GM18951 (cell line): ENCODE data around the gene PCID2.

Experiments used
- POLR2A ChIP-seq: IDR thresholded peaks from 4 replicates; pipeline ENCODE4 v1.6.1; 2011; ENCODE audit warnings: mild to moderate bottlenecking; ENCODE audit not compliant: insufficient read length, insufficient read depth; ENCODE audit errors: extremely low read depth
- in situ Hi-C: fragments of 300-500 bp; cut with MboI; formaldehyde crosslinking; loops from one replicate; pipeline ENCODE4 v1.12.0; 2022; ENCODE audit warnings: low sequenced_read_pairs, mixed read lengths, inconsistent platforms; ENCODE audit not compliant: unreplicated experiment

PCID2 gene

GRCh38 chr13:113229791-113230190, 21.3 kb upstream of the PCID2 start:
- no peak for TF ChIP-seq POLR2A
- in situ Hi-C loops: no loop called here

DNA sequence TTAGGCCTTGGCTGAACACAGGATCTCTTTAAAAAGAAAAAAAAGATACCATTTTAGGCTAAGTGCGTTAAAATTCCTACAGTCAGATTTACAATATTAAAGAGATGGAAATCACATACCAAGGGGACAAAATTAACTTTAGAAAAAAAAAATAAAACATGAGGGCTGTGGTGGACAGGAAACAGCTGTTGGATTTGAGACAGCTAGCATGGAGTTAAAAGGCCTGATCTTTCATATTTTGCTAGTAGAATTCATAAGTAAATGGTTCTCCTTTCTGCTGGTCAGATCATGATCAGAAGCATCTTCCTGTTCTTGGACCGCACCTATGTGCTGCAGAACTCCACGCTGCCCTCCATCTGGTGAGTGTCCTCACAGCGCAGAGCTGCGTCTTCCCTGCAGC, 20.7 kb upstream of the PCID2 start:
- TF ChIP-seq POLR2A: no peak
- in situ Hi-C loops: no loop called here

DNA sequence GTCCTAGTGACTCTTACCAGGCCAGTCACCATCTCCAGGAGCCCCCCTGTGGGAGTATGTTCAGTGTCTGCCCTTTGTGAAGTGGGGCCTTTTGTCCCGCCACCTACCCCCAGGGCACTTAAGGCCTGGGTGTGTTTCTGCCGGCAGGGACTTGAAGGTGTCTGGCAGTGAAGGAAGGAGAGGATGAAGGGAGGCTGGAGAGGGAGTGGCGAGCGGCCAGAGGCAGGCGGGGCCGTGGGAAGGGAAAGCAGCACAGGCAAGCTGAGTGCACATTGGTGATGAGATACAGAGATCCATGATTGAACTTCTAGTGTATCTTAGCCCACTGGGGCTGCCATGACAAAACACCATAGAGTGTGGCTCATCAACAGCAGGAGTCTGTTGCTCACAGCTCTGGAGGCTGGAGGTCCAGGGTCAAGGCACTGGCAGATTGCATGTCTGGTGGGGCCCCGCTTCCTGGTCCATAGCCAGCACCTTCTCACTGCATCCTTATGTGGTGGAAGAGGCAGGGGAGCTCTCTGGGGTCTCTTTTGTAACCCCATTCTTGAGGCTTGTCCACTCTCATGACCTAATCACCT, 18.5 kb upstream of the PCID2 start:
- in situ Hi-C loops: no loop called here
- no peak for TF ChIP-seq POLR2A

- in situ Hi-C loops: no loop called here
- no peak for TF ChIP-seq POLR2A
Observed at GRCh38 chr13:113225515-113225914, 17.0 kb upstream of the PCID2 start.

DNA sequence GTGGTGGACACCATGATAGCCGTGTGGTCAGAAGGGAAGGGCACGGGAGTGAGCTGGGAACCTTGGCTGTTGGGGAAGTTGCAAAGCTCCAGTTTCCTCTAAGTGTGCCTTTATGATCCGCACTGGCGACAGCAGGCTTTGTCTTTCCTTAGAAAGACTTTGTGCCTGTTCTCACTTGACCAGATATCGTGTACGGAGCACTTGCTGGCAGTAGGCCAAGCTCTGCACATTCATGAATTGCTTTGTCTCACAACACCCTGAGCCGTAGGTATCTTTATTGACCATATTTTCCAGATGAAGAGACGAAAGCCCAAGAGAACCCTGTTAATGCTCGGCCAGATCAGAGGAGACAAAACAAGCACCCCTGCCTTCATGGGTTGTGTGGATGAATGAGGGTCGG, 16.0 kb upstream of the PCID2 start:
- no peak for TF ChIP-seq POLR2A
- in situ Hi-C loops: no loop called here

- TF ChIP-seq POLR2A: no peak
- in situ Hi-C loops: no loop called here
Observed at GRCh38 chr13:113223070-113223469, 14.6 kb upstream of the PCID2 start.

DNA sequence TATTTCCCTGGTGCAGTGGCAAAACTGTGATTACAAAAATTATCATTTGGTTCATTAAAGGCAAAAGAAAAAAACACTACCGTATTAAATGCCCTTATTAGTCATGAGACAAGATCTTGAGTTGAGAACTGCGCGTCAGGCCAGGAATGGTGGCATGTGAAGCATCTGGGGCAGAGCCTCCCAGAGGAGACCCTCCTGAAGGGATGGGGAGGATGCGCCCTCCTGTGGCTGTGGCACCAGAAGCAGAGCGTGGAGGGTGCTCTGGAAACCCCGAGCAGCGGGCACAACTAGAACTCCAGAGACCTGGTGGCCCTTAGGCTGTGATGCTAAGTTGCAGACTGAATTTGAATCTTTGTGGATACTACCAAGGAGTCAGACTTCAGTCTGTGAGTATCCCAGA, 12.4 kb upstream of the PCID2 start:
- in situ Hi-C loops: no loop called here
- no peak for TF ChIP-seq POLR2A

DNA sequence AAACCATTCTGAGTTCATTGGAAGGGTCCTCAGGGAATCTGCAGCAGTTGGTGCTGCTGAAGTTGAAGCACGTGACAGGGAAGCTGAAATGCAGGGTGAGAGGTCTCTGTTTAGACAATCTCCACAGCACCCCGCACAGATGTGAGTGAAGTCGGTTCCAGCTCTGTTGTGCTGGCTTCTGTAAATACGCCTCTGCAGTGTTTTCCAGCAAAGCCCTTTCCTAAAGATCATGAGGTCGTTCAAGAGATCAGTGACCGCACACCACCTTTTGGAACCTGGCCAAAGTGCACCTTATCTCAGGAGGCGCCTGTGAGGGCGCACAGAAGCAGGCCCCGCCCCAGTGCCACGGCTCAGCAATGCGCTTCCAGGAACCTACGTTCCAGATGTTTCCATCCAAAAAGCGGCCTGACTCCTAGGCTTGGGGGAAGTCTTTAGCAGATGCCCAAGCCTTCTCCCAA, 11.7 kb upstream of the PCID2 start:
- in situ Hi-C loops: no loop called here
- TF ChIP-seq POLR2A: no peak

DNA sequence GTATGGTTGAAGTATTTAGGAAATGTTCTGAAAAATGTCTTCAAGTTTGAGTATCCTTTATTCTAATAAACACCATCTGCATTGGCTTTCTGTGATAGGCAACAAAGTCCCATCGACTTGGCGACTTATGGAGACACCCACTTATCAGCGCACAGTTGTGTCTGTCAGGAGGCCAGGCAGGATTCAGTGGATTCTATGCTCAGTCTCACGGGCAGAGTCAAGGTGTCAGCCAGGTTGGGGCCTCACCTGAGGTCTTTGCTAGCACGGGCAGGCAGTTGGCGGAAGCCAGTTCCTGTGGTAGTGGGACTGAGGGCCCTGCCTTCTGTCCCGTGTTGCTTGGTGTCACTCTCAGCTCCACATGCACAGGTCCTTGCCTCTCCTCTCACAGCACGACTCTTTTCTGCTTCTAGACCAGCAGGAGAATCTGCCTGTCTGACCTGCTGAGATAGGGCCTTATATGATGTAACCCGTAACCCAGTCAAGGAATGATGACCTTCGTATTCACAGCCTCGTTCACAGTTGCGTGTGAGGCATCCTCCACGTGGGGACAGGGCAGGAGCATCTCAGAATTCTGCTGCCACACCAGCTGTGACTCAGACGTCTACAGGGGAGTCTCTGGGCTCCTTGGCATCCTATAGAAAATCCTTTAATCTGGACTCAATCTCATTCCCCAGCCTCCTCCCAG, 10.9 kb upstream of the PCID2 start:
- TF ChIP-seq POLR2A: no peak
- in situ Hi-C loops: no loop called here

DNA sequence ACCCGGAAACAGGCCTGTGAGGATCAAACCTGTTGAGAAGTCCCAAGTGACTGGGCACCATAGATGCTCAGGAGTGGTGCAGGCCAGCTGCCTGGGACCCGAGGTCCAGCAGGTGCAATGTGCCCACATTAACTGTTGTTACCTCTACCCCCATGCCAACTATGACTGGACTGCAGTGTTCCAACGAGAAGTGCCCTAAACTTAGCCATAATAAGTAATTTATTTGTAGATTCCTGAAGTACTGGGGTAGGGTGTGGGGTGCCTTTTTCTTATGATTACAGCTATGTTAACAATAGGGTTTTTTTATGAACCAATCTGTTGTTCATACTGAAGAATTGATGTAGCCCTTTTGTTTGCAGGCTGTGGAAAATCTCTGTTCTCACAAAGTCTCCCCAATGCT, 10.1 kb upstream of the PCID2 start:
- in situ Hi-C loops: no loop called here
- no peak for TF ChIP-seq POLR2A

- in situ Hi-C loops: no loop called here
- no peak for TF ChIP-seq POLR2A
Observed at GRCh38 chr13:113216254-113217048, 8.0 kb upstream of the PCID2 start.

GRCh38 chr13:113211774-113212173, 3.3 kb upstream of the PCID2 start:
- in situ Hi-C loops: no loop called here

GRCh38 chr13:113210833-113211232, 2.4 kb upstream of the PCID2 start:
- in situ Hi-C loops: no loop called here
- TF ChIP-seq POLR2A: no peak

More at GRCh38 chr13:113211774-113212173, 3.3 kb upstream of the PCID2 start:
- no peak for TF ChIP-seq POLR2A

DNA sequence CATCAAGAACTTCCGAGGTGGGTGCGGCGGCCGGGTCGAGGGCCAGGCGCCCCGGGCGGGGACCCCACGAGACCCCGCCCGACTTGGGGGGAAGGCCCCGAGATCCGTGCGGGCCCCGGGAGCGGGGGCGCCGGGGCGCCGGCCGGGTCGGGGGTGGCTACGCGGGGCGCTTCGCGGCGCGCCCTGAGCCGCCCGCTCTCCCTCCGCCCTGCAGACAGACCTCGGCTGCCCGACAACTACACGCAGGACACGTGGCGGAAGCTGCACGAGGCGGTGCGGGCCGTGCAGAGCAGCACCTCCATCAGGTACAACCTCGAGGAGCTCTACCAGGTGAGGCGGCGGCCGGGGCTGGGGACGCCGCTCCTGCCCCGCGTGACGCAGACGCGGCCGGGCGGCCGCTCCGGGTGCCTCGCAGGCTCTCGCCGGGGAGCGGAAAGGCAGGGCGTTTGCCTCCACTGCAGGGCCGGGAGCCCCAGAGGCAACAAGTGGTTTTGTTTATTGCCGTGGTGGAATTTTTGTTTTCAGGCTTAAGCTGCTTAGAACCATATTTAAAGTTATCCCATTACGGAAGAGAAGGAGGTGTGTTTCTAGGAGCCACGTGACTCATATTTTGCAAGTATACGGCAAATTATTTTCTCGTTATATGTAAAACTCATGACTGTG, 1.4 kb upstream of the PCID2 start:
- in situ Hi-C loops: no loop called here
- TF ChIP-seq POLR2A: no peak

DNA sequence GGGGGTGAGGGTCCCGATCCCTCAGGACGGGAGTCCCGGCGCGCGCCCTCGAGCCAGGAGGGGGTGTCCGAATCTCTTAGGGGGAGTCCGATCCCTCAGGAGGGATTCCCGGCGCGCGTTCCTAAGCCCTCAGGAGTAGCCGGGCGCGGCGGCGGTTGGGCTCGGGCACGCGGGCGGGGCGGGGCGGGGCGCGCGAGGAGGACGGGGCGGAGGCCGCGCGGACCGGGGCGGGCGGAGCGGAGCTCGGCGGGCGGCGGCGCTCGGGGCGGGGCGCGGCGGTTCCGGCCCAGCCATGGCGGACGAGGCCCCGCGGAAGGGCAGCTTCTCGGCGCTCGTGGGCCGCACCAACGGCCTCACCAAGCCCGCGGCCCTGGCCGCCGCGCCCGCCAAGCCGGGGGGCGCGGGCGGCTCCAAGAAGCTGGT, 878 bp upstream of the PCID2 start, which contains the start of gene CUL4A:
CUL4A (plus strand) TSS at position 278 of the 423 bp plus-strand sequence; CDS start at position 293, 15 bp downstream.
- in situ Hi-C loops: no loop called here
- peak; percentile 65 for TF ChIP-seq POLR2A
